Measurements from ENCODE around the gene ANKRD11. TPM values are rescaled to one million over a fixed set of nuclear protein-coding genes. Genes with fewer than 3 reads are reported as not detected.

ANKRD11 gene
- total RNA-seq, 1 donor from 2014 or later = 164 TPM

DNA sequence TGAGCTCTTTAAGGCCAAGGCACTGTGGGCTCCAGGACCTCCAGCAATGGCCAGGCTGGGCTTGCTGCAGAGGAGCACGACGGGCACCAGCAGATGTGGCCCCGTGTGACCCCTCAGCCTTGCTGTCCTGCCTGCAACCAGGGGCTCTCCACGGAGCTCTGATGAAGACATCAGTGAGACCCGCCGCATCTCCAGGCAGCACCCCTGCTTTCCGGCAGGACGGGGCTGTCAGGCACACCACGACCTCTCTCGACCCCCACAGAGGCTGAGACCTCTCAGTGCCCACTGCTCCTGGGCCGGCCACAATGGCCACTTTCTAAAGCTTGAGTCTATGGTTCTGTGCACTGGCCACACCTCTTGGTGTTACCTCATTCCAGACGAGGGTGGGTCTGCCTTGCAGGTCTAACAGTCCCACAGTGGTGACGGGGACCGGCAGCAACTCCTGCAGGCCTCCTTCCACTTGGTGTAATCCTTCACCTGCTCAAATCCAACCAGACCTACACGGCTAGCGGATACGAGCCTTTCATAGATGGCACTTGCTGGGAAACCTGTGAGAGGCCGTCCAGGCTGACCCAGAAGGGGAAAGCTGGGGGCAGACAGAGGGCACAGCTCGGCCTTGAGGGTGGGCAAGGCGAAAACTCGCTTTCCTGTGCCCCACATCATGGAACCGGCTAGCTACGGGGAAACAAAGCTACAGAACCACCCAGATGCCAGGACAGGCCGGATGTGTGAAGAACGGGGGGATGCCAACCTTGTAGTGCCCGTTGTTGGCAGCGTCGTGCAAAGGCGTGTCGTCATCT lies 202.4 kb downstream of the ANKRD11 start:
- Mint-ChIP-seq H3K27ac (ENCODE audit: unreplicated experiment) (no peak overlapping the region), H3K9me3 (no peaks in the 10 kb centered on the region), H3K4me1 (peaks cover 34% of the 10 kb centered on the region), H3K36me3 (ENCODE audit: low read depth) (no peaks in the 10 kb centered on the region), H3K27me3 (ENCODE audit: low read depth) (no peaks in the 10 kb centered on the region), H3K4me3 (peak overlapping the region; percentile 41)
- TF ChIP-seq CTCF (conservative IDR thresholded peaks at IDR 0.05) = no peak
- DNase-seq (ENCODE audit: low read depth, low spot score) = no peak

- TF ChIP-seq CTCF (conservative IDR thresholded peaks at IDR 0.05) = no peak
- H3K36me3 Mint-ChIP-seq (ENCODE audit: low read depth) = no peaks in the 10 kb centered on the region
- H3K27me3 Mint-ChIP-seq (ENCODE audit: low read depth) = no peaks in the 10 kb centered on the region
- no peak for DNase-seq (ENCODE audit: low read depth, low spot score)
- peak overlapping the region; percentile 75 for H3K27ac Mint-ChIP-seq (ENCODE audit: unreplicated experiment)
- no peak overlapping the region for H3K4me3 Mint-ChIP-seq
- H3K4me1 Mint-ChIP-seq = peaks cover 27% of the 10 kb centered on the region
- no peaks in the 10 kb centered on the region for H3K9me3 Mint-ChIP-seq
These were observed 204.3 kb downstream of the ANKRD11 start for GRCh38 chr16:89286096-89286495.

DNA sequence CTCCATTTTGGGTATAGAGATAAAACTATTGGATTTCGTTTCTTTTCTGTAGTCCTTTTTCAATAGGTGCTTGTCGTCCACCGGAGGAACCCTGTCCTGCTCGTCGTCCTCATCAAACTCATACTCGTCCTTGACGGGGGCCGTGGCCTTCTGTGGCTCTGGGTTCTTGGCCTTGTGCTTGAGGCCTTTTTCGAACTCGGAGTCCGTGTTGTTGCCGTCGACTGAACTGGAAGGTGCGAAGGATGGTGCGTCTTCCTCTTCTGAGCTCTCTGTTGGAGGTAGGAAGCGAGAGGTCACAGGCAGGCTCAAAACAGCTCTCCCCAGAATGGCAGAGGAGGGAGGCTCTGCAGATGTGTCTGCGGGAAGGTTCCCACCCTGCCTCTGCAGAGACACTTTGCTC lies 205.0 kb downstream of the ANKRD11 start:
- no peaks in the 10 kb centered on the region for H3K27me3 Mint-ChIP-seq (ENCODE audit: low read depth)
- no peaks in the 10 kb centered on the region for H3K36me3 Mint-ChIP-seq (ENCODE audit: low read depth)
- H3K9me3 Mint-ChIP-seq = no peaks in the 10 kb centered on the region
- no peak overlapping the region for H3K4me3 Mint-ChIP-seq
- no peak overlapping the region for H3K27ac Mint-ChIP-seq (ENCODE audit: unreplicated experiment)
- H3K4me1 Mint-ChIP-seq = peaks cover 27% of the 10 kb centered on the region
- no peak for TF ChIP-seq CTCF (conservative IDR thresholded peaks at IDR 0.05)
- DNase-seq (ENCODE audit: low read depth, low spot score) = no peak

GRCh38 chr16:89283449-89283848 lies 206.9 kb downstream of the ANKRD11 start:
- Mint-ChIP-seq H3K9me3 (no peaks in the 10 kb centered on the region), H3K4me1 (peaks cover 22% of the 10 kb centered on the region), H3K27me3 (ENCODE audit: low read depth) (no peaks in the 10 kb centered on the region), H3K4me3 (no peak overlapping the region), H3K27ac (ENCODE audit: unreplicated experiment) (no peak overlapping the region), H3K36me3 (ENCODE audit: low read depth) (no peaks in the 10 kb centered on the region)
- no peak for TF ChIP-seq CTCF (conservative IDR thresholded peaks at IDR 0.05)
- DNase-seq (ENCODE audit: low read depth, low spot score) = no peak

DNA sequence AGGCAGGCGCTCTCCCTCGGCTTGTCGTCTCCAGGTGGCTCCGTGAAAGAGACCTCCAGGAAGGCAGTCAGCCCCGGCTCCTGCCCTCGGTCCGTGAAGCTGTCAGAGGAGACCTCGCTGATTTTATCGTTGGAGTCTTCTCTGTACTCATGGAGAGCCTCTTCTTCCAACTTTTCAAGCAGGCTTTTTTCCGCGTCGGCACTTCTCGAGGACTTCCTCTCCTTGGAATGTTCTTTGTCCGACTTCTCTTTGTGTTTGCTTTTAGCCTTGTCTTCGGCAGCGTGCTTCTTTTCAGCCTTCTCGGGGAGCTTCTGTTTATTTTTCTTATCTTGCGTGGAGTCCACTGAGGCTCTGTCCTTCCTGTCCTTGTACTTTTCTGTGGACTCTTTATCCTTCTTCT lies 207.8 kb downstream of the ANKRD11 start:
- no peak for DNase-seq (ENCODE audit: low read depth, low spot score)
- Mint-ChIP-seq H3K27ac (ENCODE audit: unreplicated experiment) (no peak overlapping the region), H3K36me3 (ENCODE audit: low read depth) (no peaks in the 10 kb centered on the region), H3K9me3 (no peaks in the 10 kb centered on the region), H3K4me3 (no peak overlapping the region), H3K4me1 (peaks cover 13% of the 10 kb centered on the region), H3K27me3 (ENCODE audit: low read depth) (no peaks in the 10 kb centered on the region)
- TF ChIP-seq CTCF (conservative IDR thresholded peaks at IDR 0.05) = no peak
